Urothelium cell line (cell line): ENCODE data around the gene WDR90.

Source experiments
- DNase-seq: peaks from one replicate; pipeline ENCODE4 v3.0.0; 2011; ENCODE audit warnings: low spot score, mixed read lengths
- FAIRE-seq: peaks from 2 replicates; lab custom pipeline; 2011; peaks lifted over from hg19 to GRCh38; lab: Jason Lieb, UNC

WDR90 gene

GRCh38 chr16:625977-626765 is 23.0 kb upstream of the WDR90 start:
- no peak for FAIRE-seq
- no peak for DNase-seq

GRCh38 chr16:626787-627453 is 22.2 kb upstream of the WDR90 start:
- DNase-seq (peak; percentile 95), FAIRE-seq (no peak)

DNA sequence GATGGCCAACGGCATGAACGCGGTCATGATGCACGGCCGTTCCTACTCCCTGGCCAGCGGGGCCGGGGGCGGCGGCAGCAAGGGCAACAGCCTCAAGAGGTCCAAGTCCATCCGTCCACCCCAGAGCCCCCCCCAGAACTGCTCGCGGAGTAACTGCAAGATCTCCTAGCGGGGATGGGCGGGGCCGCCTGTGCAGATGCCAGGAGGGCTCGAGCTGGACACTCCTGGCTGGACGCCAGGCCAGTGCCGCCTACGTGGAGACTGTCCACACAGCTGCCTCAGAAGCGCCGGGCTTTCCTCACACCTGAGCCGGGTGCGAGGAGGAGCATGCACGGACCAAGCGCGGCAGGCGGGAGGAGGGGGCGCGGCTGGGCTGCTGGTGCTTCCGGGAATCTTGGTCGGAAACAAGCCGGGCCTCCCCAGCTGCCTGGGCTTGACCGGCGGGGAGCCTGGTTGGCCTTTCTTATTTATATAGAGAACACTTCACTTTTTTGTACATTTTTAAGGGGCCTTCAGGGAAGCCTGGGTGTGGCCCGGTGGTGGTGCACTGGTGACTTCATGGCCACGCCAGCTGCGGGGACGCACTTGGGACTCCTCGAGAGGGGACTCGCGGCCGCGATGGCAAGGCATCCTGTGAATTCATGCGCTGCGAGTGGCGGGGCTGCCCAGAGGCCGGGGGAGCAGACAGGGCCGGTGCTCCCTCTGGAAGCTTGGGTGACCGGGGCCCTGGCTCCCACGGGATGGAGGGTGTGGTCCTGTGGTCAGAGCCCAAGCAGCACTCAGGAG is 21.5 kb upstream of the WDR90 start:
- DNase-seq (no peak), FAIRE-seq (no peak)

DNA sequence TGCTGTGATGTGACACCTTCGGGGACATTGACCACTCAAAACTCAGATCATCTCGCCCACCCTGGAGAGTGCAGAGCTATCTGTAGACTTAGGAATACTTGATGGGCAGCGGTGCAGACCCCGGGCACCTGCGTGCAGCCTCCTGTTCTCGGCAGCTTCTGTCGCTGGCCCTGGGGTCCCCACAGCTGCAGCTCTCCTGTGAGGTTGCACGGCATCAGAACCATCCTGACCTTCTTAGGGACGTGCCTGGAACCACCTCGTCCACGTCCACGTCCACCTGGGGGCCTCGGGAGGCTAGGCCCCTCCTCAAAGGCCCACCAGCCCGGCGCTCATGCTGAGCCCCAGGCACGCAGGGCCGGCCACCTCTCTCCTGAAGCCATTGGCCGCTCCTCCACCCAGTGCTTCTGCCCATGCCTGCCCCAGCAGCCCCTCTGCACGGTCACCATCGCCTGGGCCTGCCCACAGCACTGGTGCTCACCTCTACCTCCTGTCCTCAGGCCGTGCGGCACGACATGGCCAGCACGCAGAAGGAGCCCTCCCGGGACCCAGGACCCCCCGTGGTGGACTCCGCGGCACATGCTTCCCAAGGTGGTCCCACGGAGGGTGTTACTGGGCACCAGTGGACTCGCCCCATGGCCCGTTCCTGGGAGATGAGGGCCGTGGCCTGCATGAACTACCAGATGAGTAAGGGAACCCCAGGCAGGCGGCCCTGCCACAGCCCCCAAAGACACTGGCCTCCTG is 20.7 kb upstream of the WDR90 start:
- DNase-seq, result no peak
- no peak for FAIRE-seq

- FAIRE-seq, result no peak
- DNase-seq, result no peak
Observed at GRCh38 chr16:629185-629832, 19.9 kb upstream of the WDR90 start.

GRCh38 chr16:629833-630248 is 19.3 kb upstream of the WDR90 start:
- FAIRE-seq, result no peak

GRCh38 chr16:630249-630814 is 18.8 kb upstream of the WDR90 start:
- DNase-seq (no peak), FAIRE-seq (no peak)

More at GRCh38 chr16:629833-630248, 19.3 kb upstream of the WDR90 start:
- no peak for DNase-seq

- FAIRE-seq (no peak), DNase-seq (no peak)
Observed at GRCh38 chr16:630815-631405, 18.3 kb upstream of the WDR90 start, which contains the start of gene WFIKKN1. WFIKKN1 (plus strand) TSS chr16:630985; CDS start chr16:631254, 269 bp downstream.

DNA sequence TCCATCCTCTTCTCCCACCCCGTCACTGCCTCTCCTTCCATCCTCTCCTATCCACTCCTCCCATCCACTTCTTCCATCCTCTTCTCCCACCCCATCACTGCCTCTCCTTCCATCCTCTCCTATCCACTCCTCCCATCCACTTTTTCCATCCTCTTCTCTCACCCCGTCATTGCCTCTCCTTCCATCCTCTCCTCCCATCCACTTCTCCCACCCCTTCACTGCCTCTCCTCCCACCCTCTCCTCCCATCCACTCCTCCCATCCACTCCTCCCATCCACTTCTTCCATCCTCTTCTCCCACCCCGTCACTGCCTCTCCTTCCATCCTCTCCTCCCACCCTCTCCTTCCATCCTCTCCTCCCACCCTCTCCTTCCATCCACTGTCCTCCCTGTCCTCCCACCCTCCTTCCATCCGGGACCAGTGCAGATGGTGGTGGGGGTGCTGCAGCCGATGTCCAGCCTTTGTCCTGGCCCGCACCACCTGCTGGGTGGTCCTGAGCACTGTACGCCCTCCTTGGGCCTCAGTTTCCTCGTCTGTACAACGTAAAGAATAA is 17.3 kb upstream of the WDR90 start:
- no peak for FAIRE-seq
- DNase-seq, result no peak

DNA sequence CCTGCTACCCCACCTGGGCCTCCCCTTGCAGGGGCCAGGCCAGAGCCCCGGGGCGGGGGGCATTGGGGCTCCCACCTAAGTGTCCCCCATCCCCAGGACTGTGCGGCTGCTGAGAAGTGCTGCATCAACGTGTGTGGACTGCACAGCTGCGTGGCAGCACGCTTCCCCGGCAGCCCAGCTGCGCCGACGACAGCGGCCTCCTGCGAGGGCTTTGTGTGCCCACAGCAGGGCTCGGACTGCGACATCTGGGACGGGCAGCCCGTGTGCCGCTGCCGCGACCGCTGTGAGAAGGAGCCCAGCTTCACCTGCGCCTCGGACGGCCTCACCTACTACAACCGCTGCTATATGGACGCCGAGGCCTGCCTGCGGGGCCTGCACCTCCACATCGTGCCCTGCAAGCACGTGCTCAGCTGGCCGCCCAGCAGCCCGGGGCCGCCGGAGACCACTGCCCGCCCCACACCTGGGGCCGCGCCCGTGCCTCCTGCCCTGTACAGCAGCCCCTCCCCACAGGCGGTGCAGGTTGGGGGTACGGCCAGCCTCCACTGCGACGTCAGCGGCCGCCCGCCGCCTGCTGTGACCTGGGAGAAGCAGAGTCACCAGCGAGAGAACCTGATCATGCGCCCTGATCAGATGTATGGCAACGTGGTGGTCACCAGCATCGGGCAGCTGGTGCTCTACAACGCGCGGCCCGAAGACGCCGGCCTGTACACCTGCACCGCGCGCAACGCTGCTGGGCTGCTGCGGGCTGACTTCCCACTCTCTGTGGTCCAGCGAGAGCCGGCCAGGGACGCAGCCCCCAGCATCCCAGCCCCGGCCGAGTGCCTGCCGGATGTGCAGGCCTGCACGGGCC is 16.5 kb upstream of the WDR90 start:
- FAIRE-seq (no peak), DNase-seq (no peak)

DNA sequence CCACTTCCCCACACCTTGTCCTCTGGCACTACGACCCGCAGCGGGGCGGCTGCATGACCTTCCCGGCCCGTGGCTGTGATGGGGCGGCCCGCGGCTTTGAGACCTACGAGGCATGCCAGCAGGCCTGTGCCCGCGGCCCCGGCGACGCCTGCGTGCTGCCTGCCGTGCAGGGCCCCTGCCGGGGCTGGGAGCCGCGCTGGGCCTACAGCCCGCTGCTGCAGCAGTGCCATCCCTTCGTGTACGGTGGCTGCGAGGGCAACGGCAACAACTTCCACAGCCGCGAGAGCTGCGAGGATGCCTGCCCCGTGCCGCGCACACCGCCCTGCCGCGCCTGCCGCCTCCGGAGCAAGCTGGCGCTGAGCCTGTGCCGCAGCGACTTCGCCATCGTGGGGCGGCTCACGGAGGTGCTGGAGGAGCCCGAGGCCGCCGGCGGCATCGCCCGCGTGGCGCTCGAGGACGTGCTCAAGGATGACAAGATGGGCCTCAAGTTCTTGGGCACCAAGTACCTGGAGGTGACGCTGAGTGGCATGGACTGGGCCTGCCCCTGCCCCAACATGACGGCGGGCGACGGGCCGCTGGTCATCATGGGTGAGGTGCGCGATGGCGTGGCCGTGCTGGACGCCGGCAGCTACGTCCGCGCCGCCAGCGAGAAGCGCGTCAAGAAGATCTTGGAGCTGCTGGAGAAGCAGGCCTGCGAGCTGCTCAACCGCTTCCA is 15.7 kb upstream of the WDR90 start:
- FAIRE-seq, result no peak

DNA sequence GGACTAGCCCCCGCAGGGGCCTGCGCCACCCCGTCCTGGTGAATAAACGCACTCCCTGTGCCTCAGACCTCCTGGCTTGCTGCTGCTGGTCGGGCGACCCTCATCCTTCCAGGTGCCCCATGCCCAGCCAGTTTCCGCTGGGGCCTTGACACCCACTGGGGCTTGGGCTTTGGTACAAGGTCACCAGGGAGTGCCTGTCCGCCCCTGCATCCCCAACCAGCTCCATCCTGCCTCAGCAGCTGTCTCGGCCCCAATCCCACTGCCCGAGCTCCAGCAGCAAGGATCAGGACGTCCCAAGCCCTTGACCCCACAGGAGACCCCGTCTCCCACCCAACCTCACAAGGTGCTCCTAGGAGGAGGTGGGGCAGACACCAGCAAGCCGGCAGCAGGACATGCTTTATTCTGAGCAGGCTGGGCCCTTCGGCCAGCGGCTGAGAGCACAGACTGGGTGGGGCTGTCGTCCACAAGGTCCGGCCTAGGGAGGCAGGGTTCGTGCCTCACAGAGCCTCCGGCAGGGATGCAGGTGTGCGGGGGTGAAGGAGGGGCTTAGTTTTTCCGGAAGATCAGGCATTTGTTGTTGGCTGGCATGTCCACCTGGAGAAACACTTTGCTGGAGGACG is 15.0 kb upstream of the WDR90 start:
- FAIRE-seq, result no peak
- no peak for DNase-seq

More for the DNA sequence above, 15.7 kb upstream of the WDR90 start:
- no peak for DNase-seq

DNA sequence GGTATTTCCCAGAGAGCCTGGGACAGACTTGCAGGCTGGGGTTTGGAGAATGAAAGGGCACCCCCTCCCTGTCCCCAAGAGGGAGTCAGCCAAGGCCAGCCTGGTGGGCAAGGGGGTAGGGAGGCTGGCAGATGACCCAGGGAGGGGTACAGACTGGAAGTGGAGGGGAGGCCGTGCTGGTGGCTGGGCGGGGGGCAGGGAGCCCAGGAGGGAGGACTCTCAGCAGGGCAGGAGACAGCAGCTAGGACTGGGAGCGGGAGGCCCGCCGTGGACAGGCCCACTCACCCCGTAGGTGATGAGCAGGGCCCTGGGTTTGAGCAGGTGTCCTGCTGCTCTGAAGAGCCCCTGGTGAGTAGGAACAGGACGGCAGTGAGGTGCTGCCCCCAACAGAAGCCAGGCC is 14.2 kb upstream of the WDR90 start:
- DNase-seq (no peak), FAIRE-seq (no peak)

DNA sequence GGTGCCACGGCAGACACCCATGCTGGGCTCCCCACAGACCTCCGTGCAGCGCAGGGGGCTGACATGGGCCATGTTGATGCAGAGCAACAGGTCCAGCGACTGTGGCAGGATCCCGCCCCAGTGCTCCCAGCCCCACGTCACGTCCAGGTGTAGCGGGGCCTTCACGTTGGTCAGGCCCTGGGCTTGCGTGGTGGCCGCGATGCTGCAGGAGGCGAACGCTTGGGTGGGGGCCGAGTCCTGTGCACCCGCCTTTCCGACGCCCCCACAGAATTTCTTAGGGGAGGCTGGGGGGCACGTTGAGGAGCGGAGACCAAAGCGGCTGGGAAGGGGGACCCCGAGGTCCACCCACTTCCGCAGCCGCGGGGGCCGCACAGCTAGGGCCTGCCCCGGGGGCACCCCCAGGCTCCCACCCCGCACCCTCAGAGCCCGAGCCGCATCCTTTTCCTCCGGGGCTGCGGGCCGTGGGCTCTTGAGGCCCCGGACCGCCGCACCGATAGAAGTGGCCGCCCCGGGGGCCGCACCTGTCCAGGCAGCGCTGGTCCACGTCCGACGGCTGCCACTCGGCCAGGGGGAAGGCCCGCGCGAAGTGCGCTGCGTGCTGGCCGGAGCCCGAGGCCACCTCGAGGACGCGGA is 13.5 kb upstream of the WDR90 start:
- no peak for DNase-seq
- no peak for FAIRE-seq

GRCh38 chr16:636206-637080 is 12.7 kb upstream of the WDR90 start, which contains the start of gene METTL26:
METTL26 (minus strand) TSS chr16:636305; CDS start chr16:636290, 15 bp downstream.
- peak; percentile 89 for FAIRE-seq

More at GRCh38 chr16:636206-637080, 12.7 kb upstream of the WDR90 start, which contains the start of gene METTL26:
- DNase-seq, result peak; percentile 93
